Measurements from ENCODE around the gene FTCDNL1. TPM values are rescaled to one million over a fixed set of nuclear protein-coding genes. Genes with fewer than 3 reads are reported as not detected.

Gene FTCDNL1
- total and polyA plus RNA-seq, 9 of the 15 experiments (the other 6 are each of a cell fraction or from before 2014, with no cell fraction given), result 0.13 to 0.58 (median 0.32) TPM

GRCh38 chr2:199850718-199851500, at the start of gene FTCDNL1 (continued):
- TF ChIP-seq CTCF (IDR thresholded peaks at IDR 0.05 in 2 of 3, conservative IDR thresholded peaks at IDR 0.05 in 1 of 3; ENCODE audit: insufficient read depth in 2 of 3, low read depth in 1 of 3, low read length in 3 of 3) (peak; percentile 39 to 70 (median 44)), CHD2 (IDR thresholded peaks at IDR 0.05; ENCODE audit: low read depth, low read length) (peak; percentile 89), NR4A1 (CRISPR knock-in tag; IDR thresholded peaks at IDR 0.05) (no peak), NR4A1 (tag; IDR thresholded peaks at IDR 0.05) (no peak), HBP1 (CRISPR knock-in tag; IDR thresholded peaks at IDR 0.05) (no peak), KAT8 (IDR thresholded peaks at IDR 0.05; ENCODE audit: low read depth) (no peak), BHLHE40 (IDR thresholded peaks at IDR 0.05; ENCODE audit: low read length) (peak; percentile 53; the same call in 1 of the 2 replicates), HIVEP1 (CRISPR knock-in tag; IDR thresholded peaks at IDR 0.05) (no peak), NCOR1 (IDR thresholded peaks at IDR 0.05) (no peak), MTF1 (CRISPR knock-in tag; IDR thresholded peaks at IDR 0.05; ENCODE audit: borderline replicate concordance) (no peak), XRCC4 (IDR thresholded peaks at IDR 0.05; ENCODE audit: extremely low read depth, insufficient read depth, insufficient read length) (no peak), HNRNPL (IDR thresholded peaks at IDR 0.05; ENCODE audit: low read depth, low read length) (no peak), SMARCA5 (IDR thresholded peaks at IDR 0.05) (no peak), ATF4 (CRISPR knock-in tag; IDR thresholded peaks at IDR 0.05) (no peak), NCOA6 (IDR thresholded peaks at IDR 0.05) (no peak), ZNF592 (IDR thresholded peaks at IDR 0.05) (peak; percentile 53; the same call in 1 of the 2 replicates), ARID2 (IDR thresholded peaks at IDR 0.05) (no peak), ZNF551 (CRISPR knock-in tag; IDR thresholded peaks at IDR 0.05) (no peak), POLR3A (IDR thresholded peaks at IDR 0.05; ENCODE audit: borderline replicate concordance, extremely low read depth, insufficient read depth, insufficient read length) (no peak), CBX3 (IDR thresholded peaks at IDR 0.05; ENCODE audit: borderline replicate concordance in 1 of 2, low read length in 2 of 2) (no peak)

All from K562 (cell line).